Stimulated activated naive CD4-positive, alpha-beta T cell treated with Interleukin-2 at 50 U/mL for 16 hours (primary cell): ENCODE measurements around the gene LYPD8.

Experiments
- DNase-seq: peaks from one replicate; lab custom pipeline; 2025; lab: John Stamatoyannopoulos, UW

LYPD8 gene

GRCh38 chr1:248757784-248758195 is 2.2 kb upstream of the LYPD8 start:
- no peak for DNase-seq

DNA sequence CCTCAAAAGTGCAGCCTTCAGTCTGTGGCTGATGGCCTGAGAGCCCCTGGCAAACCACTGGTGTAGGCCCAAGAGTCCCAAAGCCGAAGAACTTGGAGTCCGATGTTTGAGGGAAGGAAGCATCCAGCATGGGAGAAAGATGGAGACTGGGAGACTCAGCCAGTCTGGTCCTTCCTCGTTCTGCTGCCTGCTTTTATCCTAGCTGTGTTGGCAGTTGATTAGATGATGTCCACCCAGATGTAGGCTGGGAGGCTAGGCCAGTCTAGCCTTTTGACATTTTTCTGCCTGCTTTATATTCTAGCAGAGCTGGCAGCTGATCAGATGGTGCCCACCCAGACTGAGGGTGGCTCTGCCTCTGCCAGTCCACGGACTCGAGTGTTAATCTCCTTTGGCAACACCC is 1.1 kb upstream of the LYPD8 start:
- no peak for DNase-seq

GRCh38 chr1:248756151-248756550 is 592 bp upstream of the LYPD8 start:
- no peak for DNase-seq

DNA sequence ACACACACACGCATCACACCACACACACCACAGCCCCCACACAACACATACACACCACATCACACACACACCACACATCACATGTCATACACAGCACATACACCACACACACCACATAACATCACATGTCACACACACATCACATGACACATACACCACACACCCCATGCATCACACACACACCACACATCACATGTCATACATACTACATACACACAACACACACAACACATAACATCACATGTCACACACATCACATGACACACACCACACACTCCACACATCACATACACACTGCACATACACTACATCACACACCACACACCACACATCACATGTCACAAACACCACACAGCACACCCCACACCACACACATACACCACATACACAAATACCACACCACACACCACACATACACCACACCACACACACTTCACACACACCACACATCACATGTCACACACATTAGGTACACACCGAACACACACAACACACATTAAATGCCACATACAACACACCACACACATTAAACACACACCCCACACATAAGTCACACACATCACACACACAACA is 1.8 kb downstream of the LYPD8 start:
- no peak for DNase-seq

GRCh38 chr1:248753029-248753594 is 2.4 kb downstream of the LYPD8 start:
- no peak for DNase-seq

DNA sequence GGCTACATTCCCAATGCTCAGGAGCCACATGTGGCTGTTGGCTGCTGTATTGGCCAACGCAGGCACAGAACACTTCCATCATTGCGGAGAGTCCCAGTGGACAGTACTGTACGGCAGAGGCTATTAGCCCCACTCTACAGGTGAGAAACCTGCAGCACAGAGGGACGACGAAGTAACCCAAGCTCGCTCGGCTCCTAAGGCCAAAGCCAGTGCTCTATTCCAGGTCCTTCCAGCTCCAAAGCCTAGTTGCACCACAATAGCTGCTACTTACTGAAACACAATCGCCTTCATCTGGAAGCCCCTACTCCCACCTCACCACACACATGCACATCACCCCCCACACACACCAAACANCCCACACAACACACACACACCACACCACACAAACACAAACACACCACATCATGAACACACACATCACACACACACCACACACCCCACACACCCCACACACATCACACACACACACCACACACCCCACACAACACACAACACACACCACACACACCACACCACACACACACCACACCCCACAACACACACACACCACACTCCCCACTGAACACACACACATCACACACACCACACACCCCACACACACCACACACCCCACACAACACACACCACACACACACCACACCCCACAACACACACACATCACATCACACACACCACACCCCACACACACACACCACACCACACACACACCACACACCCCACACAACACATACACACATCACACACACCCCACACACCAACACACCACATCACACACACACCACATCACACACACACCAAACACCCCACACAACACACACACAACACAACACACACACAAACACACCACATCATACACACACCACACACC is 3.2 kb downstream of the LYPD8 start:
- no peak for DNase-seq

GRCh38 chr1:248751635-248752034 is 3.9 kb downstream of the LYPD8 start:
- no peak for DNase-seq

GRCh38 chr1:248751142-248751541 is 4.4 kb downstream of the LYPD8 start:
- DNase-seq = no peak

- no peak for DNase-seq
Observed at GRCh38 chr1:248750496-248750895, 5.1 kb downstream of the LYPD8 start.

DNA sequence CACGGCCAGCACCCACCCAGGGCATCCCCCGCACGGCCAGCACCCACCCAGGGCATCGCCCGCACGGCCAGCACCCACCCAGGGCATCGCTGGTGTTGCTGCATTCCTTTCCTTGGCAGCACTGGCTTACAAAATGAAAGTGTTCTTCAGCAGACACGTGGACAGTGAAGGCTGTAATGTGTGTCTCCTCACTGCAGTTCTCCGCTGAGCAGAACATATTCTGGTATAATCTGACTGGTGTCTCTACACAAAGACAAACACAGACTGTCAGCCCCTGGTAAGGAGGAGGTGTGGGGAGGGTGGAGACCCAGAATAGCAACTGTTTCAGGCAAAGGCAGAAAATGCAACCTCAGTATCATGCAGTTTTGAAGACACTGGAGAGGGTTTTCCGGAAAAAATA is 7.3 kb downstream of the LYPD8 start:
- DNase-seq = no peak

DNA sequence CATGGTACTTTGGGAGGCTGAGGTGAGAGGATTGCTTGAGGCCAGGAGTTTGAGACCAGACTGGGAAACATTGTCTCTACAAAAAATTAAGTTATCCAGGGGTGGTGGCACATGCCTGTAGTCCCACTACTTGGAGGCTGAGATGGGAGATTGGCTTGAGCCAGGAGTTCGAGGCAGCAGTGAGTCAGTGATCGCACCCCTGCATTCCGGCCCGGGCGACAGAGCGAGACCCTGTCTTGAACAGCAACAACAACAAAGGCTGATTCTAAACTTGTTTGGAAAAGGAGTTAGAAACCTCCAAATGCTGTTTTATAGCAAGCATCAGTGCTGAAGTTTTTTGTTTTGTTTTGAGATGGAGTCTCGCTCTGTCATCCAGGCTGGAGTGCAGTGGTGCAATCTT is 14.7 kb downstream of the LYPD8 start:
- DNase-seq = no peak

DNA sequence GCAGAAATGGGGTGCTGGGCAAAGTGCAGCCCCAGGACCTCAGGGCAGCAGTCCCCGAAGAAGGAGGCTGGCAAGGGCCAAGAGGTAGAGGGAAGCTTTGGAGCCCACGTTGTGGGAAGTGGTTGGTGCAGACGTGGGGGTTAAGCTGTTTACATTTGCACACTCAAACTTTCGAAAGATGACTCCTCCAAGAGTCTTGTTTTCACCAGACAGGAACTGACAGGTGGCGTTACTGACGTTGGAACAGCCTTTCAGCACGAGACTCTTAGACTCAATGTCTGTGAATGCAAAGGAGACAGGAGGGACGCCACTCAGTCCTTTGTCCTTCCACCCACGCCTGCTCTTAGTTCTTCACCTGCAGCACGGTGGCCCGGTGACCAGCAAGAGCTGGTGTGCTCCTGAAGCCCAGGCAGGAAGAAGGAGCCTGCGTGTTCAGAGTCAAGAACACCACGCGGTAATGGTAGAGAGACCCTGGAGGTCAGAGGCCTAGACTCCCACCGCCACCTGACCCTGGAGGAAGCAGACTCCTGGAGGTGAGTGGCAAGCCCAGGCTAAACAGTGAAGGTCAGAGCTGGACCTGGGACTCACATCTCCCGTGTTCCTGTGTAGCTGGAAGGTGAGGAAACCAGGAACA is 15.9 kb downstream of the LYPD8 start:
- DNase-seq = no peak

DNA sequence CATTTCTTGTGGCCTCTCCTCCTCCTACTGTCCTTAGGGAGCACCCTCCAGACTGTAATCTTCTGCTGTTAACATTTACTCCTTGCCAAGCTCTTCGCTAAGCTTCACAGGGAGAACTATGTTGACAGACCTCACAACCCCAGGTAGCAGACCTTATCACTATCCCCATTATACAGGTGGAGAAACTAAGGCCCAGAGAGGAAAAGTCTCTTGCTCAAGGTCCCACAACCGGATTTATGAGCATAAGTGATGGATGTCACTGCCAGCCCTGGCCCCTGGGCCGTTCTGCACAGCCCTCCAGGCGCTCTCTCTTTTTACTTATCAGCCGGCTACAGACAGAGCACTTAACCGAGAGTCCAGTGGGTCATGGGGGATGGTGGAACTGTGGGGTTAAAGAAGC is 18.1 kb downstream of the LYPD8 start:
- DNase-seq = no peak

GRCh38 chr1:248736977-248737376 is 18.6 kb downstream of the LYPD8 start:
- DNase-seq = no peak

- no peak for DNase-seq
Observed at GRCh38 chr1:248733566-248733965, 22.0 kb downstream of the LYPD8 start.

GRCh38 chr1:248730507-248731335 is 24.8 kb downstream of the LYPD8 start:
- DNase-seq = no peak

GRCh38 chr1:248714248-248714647 is 41.3 kb downstream of the LYPD8 start:
- DNase-seq = no peak

GRCh38 chr1:248710305-248710900 is 45.2 kb downstream of the LYPD8 start:
- DNase-seq = no peak

- DNase-seq = no peak
Observed at GRCh38 chr1:248704606-248705005, 51.0 kb downstream of the LYPD8 start.

DNA sequence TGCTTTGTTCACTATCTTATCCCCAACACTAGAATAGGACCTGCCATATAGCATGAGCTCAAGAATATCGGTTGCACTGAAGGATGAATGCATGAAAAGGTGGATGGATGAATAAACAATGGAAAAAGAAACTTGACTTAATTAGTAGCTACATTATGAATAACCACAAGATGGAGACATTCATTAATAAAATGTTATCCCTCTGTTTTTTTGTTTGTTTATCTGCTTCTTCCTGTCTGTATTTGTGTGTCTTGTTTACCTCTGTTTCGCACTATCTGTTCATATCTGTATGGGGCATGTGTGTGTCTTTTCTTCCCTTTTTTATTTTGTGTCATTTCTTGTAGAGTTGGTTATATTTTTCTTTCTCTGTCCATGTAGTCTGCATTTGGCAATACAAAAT is 51.9 kb downstream of the LYPD8 start:
- no peak for DNase-seq

- DNase-seq = no peak
Observed at GRCh38 chr1:248702714-248703113, 52.8 kb downstream of the LYPD8 start, which contains the start of gene OR14I1. OR14I1 (minus strand) TSS chr1:248702766.

DNA sequence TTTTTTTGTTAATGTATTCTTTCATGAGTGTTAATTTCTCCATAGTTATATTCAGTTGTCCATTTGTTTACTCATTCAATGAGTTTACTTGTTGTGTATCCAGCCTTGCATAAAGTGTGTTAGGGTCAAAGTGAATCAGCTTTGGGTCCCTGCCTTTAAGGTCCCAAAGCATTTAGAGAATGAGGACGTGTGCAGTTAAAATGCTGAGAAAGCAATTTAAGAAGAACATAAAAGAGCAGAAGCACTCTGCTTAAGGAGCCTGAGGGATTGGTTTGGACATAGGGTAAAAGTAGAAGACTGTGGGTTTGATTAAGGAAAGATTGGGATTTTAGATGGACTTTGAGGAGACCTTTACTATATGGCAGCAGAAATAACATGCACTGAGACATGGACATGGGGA is 56.5 kb downstream of the LYPD8 start:
- DNase-seq = no peak
